GM12801 (cell line): ENCODE measurements around the gene HYDIN.

Source experiments
- TF ChIP-seq, protein P1 (sequence below): IDR thresholded peaks from one replicate; pipeline ENCODE4 v1.5.1; 2011; ENCODE audit warnings: control low read depth; ENCODE audit not compliant: insufficient read length; ENCODE audit errors: extremely low read depth

The HYDIN gene

DNA sequence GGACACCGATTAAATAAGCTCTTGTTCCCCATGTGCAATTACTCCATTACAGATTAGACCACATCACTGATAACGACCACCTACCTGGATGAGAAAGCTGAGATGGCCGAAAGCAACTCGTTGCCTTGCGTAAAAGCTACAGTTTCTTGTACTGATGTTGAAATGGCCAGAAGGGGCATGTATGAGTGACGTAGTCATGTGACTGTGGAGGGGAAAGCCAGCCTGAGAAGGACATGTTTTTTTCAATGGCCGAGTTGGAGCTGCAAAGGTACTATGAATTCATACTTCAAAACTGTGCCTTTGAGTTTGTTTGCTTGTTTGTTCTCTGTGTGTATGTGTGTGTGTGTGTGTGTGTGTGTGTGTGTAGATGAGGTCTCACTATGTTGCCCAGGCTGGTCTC is 17.0 kb upstream of the HYDIN start:
- TF ChIP-seq, protein P1, sequence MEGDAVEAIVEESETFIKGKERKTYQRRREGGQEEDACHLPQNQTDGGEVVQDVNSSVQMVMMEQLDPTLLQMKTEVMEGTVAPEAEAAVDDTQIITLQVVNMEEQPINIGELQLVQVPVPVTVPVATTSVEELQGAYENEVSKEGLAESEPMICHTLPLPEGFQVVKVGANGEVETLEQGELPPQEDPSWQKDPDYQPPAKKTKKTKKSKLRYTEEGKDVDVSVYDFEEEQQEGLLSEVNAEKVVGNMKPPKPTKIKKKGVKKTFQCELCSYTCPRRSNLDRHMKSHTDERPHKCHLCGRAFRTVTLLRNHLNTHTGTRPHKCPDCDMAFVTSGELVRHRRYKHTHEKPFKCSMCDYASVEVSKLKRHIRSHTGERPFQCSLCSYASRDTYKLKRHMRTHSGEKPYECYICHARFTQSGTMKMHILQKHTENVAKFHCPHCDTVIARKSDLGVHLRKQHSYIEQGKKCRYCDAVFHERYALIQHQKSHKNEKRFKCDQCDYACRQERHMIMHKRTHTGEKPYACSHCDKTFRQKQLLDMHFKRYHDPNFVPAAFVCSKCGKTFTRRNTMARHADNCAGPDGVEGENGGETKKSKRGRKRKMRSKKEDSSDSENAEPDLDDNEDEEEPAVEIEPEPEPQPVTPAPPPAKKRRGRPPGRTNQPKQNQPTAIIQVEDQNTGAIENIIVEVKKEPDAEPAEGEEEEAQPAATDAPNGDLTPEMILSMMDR = no peak

DNA sequence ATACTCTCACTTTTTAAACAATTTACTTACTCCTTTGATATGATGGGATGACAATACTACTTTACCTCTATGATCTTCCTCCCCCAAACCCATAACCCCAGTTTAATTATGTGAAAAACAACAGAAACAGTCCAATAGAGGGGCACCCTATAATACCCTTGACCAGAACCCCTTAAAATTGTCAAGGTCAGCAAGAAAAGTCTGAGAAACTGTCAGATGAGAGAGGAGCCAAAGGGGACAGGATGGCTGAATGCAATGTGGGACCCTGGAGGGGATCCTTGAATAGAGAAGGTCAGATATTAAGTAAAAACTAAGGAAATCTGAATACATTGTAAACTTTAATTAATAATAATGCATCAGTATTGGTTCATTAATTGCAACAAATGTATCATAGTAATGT is 15.8 kb upstream of the HYDIN start:
- TF ChIP-seq, protein P1 = no peak

DNA sequence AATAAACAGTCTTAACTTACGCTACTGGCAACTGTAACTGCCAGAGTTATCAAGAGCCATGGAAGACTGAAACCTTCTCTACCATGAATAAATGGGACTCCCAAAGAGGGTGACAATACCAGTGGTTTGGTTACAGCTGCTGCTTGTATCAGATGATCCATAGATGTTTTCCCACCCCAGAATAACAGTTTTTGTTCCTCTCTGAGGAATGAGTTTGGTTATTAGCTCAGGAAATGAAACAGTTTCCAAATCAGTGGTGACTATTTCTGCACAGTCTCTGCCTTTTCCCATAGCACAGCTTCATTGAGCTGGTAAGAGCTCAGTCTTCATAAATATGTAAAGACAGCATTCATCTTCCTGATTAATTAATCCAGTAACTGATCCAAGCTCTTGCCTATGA is 14.0 kb upstream of the HYDIN start:
- TF ChIP-seq, protein P1 = no peak

DNA sequence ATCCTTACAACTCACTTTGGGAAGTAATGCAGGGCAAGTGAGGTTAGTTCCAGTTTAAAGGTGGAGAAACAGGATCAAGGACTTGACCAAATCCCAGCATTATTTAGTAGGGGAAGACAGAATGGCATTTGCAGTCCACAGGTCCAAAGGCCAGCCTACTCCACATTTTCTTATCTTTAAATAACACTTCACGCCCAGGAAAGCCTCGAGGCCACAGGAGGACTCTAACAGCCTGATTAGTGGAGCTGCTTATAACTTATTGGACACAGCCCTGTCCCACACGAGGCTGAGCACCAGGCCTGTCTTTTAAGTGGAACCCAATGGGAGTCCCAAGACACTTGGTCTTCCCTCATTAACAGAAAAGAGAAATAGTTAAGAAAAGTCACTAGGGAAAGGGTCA is 12.1 kb upstream of the HYDIN start:
- TF ChIP-seq, protein P1 = no peak

DNA sequence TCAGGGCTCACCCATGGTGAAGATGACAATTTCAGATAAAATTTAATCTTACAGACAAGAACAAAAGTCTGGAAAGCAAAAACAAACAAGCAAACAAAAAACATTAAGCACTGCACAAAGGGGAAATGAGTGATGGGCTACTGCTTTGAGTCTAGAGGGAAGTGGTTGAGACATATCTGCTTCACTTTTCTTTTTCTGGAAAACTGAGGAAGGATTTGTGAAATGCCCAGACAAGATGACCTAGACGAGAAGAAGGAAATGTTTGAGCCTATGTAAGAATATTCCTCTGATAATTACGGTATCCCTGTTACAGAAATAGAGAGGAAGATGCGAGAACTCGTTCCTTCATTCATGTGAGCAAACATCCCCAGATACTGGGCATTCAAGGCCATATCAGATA is 11.5 kb upstream of the HYDIN start:
- TF ChIP-seq, protein P1 = no peak

DNA sequence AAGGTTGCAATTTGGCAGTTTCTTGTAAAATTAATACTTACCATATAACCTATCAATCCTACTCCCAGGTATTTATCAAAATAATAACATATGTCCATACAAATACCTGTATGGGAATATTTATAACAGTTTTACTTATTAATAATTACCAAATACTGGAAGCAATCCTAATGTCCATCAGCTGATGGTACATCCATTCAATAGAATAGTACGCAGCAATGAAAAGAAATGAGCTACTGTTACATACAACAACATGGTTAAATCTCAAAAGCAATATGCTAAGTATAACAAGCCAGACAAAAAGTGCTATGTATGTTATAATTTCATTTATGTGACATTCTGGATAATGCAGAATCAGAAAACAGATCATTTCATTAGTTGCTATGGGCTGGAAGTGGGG is 1.2 kb downstream of the HYDIN start:
- TF ChIP-seq, protein P1 = no peak

DNA sequence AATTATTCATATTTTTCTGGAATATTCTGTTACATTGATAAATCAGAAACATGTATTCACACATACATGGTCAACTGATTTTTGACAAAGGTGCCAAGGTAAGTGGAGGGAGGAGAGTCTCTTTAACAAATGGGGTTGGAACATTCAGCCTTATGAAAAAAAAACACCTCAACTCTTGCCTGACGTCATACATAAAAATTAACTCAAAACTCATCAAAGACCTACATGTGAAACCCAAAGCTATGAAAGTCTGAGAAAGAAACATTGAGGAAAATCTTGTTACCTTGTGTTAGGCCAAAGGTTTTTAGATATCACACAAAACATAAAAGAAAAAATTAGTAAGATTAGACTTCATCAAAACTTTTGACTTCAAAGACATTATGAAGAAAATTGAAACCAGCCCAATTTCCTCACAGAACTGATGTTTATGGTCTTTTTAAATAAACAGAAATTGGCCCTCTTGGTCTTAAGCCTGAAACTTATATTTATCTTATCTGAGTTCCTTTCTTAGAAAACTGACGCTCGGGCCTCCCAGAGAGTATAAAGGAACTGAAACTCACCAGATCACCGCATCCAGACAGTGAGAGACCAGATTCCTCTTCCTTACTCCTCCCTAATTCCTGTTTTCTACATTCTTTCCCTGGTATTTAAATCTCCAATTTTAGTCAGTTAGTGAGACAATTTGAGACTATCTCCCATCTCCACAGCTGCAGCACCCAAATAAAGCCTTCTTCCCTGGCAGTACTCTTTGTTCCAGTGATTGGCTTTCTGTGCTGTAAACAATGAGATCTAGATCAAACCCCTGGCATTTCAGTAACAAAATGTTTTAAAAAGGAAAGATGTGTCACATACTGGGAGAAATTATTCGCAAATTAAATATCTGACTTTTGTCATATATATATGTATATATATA is 4.0 kb downstream of the HYDIN start:
- TF ChIP-seq, protein P1 = no peak
